UCSD-AML1 (cell line): ENCODE results near the gene SIX5.

Source experiments
- DNase-seq: peaks from one replicate; lab custom pipeline; 2025; ENCODE audit not compliant: unreplicated experiment; lab: John Stamatoyannopoulos, UW

SIX5 gene

DNA sequence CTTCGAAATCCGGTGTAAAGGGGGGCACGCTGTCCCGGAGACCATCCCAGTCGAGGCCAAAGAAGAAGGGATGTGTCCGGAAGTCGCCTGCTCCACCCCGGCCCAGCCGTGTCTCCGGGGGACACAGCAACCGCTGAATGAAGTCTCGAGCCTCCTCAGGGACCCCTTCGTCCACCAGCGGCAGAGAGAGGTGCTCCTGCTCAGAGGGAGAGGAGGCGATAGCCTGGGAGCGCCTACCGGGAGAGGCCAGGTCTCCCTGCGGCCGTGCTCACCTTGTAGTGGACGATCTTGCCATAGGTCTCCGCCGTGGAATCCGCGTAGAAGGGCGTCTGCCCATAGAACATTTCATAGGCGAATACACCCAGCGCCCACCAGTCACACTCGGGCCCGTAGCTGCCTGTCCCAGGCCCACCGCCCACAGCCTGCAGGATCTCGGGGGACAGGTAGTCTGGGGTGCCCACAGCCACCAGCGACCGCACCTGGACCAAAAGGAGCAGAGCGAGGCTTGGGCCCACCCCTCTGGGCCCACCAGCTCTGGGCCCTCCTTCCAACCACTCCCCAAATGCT is 8.4 kb upstream of the SIX5 start:
- DNase-seq, result no peak

DNA sequence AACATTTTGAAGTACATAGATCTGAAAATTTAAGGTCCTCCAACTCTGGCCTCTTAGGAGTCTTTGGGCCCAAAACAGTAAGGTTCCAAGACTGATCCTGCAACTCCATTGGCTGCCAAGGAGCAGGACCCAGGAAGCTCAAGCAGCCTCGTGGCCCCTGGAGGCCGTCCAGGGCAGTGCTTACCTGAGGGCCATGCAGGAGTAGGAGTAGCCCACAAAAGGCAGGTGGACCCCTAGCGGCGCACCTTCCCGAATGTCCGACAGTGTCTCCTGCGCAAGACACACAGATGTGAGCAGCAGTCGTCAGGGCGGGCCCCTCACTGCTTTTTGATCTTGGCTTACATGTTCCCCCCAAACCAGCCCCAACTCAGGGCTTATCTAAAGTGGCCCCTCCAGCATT is 5.7 kb upstream of the SIX5 start:
- no peak for DNase-seq

DNA sequence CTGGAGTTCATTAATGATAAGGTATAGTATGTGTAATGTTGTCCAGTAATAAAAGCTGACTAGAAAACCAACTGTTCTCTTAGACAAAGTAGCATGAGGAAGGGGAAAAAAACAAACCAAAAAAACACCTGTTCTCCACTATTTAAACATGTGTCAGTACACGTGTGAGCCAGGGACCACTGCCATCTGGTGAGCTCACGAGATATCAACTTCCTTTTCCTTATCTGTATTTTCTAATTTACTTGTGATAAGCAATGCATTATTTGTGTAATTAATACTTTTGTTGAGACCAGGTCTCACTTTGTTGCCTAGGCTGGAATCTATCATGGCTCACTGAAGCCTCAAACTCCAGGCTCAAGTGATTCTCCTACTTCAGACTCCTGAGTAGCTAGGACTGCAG is 4.3 kb upstream of the SIX5 start:
- no peak for DNase-seq

DNA sequence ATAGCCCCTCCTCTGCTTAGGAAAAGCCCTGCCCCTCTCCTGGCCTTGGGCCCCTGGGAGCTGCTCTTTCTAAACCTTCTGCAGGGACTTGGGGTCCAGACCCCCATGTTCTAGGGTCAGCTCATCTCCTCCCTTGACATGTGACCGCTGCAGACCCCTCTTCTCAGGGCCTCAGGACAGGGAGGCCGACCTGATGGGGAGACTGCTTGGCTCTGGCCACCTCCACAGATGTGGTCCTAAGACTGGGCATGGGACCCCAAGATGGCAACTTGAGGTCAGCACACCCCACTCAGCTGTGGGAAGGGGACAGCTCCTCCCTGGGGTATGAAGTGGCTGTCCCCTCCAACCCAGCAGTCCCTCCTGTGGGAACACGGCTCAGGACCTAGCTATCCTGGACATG is 3.9 kb upstream of the SIX5 start:
- no peak for DNase-seq

DNA sequence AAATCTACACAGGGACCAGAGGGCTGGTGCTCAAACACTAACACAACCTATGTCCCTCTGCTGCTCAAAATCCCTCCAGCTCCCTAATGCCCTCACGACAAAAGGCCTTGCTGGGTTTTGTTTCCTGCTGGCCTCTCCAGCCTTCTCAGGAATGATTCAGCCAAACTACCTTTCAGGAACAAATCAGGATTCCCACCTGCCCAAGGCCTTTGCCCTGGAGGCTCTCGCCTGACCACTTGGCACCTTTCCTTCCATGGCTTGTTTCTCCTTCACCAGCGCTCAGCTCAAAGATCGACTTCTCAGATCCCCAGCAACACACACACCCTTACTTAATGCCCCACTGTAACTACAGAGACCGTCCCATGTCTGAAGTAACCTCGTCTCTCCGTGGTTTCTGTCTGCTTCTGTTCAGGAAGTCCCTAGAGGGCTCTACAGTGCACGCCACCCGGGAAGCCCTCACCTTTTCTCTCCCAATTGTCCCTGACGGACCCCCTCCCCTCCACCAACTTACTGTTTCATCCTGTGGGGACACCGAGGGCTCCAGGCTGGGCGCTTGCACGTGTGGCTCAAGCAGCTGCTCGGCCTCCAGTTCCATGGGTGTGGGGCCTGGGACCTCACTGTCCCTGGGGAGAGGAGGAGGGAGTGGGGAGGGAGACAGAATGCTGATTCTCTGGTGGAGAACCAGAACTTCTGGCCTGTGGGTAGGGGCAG is 3.2 kb upstream of the SIX5 start:
- DNase-seq, result no peak

DNA sequence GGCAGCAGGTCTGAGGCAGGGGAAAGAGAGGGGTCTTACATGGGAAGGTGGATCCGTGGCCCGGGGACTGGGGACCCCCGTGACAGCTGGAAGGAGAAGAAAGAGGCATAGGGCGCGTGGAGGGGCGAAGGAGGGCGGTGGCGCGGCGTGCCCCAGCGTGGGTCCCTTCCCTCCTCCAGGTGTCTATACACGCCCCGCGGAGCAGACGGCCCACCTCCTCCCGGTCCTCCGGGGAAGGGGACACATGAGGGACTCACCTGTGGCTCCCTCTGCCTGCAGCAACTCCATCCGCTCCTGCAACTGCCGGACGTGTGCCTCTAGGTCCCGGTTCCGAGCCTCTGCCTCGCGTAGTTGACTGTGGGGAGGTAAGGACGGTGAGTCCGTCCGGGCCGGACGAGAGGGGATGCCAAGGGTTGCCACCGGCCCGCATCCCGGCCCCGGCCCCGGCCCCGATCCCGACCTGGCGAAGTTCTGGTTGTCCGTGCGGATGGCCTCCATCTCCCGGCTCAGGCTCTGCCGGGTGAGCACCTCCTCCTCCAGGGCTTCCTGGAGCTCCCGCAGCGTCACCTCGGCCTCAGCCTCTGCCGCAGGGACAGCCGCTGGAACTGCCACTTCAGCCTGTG is 2.4 kb upstream of the SIX5 start:
- DNase-seq, result no peak

DNA sequence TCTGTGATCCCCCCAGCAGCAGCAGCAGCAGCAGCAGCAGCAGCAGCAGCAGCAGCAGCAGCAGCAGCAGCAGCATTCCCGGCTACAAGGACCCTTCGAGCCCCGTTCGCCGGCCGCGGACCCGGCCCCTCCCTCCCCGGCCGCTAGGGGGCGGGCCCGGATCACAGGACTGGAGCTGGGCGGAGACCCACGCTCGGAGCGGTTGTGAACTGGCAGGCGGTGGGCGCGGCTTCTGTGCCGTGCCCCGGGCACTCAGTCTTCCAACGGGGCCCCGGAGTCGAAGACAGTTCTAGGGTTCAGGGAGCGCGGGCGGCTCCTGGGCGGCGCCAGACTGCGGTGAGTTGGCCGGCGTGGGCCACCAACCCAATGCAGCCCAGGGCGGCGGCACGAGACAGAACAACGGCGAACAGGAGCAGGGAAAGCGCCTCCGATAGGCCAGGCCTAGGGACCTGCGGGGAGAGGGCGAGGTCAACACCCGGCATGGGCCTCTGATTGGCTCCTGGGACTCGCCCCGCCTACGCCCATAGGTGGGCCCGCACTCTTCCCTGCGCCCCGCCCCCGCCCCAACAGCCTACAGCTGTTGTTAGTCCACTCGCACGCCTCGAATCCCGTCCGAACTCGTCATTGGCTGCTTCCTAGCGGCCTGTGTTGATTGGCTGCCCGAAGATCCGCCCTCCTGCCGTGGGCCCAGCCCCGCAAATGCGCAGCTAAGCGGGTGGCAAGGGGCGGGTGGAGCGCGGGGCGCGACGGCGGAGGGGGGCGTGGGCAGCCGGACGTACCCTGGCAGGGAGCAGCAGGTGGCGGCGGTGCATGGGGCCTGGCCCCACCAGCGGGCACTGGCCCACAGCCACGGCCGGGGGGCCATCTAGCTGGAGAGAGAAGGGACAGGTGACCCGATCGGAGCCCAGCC is 1.4 kb upstream of the SIX5 start:
- DNase-seq, result peak; percentile 97

DNA sequence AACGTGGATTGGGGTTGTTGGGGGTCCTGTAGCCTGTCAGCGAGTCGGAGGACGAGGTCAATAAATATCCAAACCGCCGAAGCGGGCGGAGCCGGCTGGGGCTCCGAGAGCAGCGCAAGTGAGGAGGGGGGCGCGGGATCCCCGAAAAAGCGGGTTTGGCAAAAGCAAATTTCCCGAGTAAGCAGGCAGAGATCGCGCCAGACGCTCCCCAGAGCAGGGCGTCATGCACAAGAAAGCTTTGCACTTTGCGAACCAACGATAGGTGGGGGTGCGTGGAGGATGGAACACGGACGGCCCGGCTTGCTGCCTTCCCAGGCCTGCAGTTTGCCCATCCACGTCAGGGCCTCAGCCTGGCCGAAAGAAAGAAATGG is 754 bp upstream of the SIX5 start:
- peak; percentile 74 for DNase-seq

DNA sequence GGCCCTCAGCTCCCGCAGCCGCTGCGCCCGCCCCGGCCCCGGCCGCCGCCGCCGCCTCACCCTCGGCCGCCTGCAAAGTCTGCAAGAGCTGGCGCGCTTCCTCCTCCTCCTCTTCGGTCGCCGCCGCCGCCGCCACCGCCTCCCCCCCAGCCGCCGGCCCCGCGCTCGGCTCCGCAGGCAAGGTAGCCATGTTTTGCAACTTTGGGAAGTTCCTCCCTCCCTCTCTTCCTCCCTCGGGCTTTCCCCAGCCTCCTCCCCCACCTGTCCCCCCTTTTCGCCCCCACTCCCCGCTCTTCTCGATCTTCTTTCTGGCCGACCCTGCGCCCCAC is 433 bp downstream of the SIX5 start:
- peak; percentile 54 for DNase-seq

DNA sequence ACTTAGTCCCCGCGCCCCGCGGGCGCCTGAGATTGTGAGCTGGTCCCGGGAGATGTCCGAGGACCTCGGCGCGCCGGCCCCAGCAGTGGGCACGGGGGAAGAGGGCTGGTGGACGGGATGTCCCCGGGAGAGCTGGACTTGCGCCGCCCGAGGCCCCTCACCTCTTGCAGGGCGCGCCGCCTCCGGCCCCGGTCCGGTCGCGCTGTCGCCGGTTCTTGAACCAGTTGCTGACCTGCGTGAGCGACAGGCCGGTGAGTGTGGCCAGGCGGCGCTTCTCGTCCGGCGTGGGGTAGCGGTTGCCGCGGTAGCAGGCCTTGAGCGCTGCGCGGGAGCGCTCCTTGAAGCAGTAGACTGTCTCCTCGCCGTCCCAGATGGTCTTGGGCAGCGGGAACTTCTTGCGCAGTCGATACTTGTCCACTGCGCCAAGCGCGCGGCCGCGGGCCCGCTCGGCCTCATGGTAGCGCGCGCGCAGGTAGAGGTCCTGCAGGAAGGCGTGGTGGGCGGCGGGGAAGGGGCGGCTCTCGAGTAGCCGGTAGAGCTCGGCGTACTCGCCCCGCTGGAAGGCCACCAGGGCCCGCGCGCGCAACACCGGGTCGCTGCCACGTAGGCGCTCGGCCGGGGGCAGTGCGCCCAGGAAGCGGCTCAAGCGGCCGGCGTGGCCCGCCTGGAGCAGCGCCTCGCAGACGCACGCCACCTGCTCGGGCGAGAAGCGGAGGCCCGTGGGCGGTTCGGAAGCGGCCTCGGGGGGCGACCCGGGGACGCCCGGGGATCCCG is 984 bp downstream of the SIX5 start:
- peak; percentile 54 for DNase-seq

DNA sequence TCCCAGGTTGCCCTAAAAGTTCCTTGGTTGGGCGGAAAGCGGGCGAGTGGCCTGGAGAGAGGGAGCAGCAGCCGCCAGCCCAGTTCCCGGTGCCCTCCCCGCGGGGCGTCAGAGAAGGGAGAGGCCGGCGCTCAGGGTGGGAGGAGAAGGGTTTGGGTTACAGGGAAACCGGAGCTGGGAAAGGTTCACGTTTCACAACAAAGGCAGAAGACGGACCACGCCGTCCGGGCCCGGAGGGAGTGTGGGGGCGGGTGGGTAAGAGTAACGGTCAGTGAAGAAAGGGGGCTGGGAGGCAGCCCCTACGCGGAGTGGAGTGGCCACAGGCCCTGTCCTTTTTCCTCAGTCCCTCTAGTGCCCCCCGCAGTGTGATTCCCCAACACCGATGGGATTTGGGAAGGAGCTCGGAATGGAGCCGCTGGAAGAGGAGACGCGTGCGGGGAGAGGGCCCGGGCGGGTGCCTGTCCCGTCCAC is 1.6 kb downstream of the SIX5 start:
- DNase-seq, result no peak

DNA sequence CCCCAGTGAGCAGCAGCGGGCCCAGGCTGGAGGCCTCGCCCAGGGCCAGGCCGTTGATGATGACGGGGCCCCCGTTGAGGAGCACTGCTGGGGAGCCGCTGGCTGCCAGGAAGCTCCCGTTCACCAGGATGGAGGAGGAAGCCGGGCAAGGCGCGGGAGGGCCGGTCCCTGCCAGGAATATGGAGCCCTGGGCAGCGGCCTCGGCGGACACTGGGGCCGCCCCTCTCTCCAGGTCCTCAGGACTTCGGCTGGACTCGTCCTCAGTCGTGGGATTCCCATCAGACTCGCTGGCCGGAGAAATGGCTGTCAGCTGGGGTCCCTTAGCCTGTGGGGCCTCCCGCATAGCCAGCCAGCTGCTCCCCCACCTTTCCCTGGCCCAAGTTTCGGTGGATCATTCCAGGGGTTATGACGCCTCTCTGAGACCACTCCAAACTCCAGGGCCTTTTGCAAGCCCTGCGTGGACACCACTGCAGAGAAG is 2.1 kb downstream of the SIX5 start:
- no peak for DNase-seq

DNA sequence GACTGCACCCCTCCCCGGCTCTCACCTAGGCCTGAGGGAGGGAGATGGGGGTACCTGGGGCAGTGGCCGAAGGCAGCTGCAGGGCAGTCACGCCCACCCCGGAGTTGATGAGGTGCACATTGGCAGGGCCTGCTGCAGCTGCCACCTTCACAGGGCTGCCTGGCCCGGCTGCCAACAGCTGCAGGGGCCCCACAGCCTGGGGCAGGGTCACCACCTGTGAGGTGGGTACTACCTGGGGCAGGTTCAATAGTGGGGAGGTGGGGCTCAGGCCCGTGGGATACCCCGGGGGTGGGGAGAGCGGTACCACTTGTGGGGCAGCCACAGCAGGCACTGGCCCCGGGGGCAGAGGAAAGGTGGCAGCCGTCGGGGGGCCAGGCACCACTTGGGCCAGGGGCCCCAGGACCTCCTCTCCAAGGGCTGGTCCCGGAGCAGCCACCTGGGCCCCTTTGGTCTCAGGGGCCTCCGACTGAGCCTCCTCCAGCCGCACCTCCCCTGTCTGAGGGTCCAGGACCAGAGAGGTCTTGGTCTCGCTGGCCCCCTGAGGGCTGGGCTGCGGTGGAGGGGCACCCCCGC is 2.7 kb downstream of the SIX5 start:
- no peak for DNase-seq

DNA sequence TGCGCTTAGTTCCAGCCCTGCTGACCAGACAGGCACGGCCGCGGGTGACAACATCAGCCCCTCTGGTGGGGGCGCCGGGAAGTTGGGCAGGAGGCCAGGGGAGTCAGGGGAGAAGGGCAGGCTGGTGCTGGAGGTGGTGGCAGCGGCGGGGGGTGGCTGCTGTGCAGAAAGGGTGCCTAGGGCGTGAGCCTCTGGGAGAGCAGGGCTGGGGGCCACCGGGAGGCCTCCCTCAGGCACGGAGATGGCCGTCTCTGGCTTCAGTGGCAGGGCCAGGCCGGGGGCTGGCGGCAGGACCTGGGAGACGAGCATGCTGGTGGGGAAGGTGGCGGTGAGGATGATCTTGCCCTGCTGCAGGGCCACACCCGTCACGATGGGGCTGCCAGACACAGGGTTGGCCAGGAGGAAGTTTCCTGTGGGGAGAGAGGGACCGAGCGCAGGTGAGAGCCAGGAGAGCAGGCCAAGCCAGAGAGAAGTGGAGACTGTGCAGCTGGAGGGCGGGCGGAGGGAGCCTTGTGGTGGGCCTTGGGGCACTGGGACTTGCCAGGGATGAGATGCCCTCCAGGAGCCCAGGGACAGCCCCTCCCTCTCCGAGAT is 3.3 kb downstream of the SIX5 start:
- no peak for DNase-seq

DNA sequence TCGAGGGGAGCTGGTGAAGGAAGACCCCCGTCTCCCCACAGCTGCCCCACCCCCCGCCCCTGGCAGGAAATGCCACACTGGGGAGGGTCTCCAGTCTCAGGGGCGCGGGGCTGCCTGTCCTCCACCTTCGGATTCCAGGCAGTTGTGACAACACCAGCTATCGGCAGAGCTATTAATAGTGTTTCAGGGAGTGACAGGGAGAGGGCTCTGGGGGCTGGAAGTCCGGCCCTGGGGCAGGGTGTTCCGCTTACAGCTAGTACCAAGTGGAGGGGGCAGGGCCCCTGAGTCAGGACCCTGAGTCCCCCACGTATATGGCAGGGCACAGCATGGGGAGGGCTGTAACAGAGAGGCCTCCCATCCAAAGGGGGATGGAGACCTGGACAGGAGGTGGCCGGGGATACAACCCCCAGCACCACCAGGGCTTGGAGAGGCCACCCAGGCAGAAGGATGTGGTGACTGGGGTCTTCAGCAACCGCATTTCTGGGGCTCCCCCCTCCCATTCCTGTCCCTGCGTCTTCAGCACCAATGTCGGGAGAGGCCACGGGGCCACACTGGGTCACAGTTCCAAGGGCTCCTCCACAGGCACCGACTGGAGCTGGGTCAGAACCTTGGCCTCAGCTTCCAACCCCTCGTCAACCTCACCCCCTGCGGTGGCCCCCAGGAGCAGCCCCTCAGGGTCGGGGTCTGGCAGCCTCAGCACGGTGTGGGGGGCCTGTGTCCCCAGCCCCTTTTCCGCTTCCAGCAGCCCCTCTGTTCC is 3.9 kb downstream of the SIX5 start:
- no peak for DNase-seq

DNA sequence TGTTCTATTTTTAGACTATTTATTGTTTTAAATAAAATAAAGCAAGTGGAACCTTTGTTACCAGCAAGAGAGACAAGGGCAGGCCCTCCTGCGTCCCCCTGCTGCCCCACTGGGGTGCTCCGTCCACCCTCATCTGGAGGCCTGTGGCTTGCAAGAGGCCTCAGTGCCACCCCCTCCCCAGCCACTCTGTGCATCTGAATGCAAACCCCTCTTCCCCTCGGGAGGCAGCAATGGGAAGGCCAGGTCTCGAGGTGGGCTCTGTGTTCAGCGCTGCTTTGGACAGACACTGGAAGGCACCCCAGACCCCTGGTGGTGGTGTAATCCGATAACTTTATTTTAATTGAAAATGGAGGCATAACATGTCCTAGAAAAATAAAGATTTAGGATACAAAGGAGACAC is 4.6 kb downstream of the SIX5 start:
- no peak for DNase-seq

DNA sequence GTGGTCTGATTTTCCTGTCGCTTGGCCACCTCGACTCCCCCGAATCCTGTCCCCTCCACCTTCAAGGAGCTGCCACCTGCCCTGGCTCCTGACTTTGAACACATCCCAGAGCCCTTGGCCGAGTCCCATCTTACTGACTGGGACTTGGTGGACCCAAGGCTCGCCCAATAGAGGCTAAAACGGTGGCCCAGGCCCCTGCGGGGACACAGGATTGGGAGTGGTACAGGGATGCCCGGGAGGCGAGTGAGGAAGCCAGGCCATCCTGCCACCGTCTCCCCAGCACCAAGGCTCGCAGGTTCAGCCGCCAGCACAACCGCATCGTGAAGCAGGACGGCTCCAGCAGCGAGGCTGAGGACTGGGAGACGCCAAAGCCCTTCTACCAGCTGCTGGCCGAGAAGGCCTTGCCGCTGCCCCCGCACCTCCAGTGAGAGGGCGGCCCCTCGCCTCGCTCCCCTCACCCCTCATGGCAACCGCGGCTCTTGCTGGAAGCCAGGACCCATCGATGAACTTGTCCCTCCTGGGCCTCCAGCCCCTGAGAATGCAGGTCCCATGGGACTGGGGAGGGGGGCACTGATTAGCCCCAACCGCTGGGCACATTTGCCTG is 5.3 kb downstream of the SIX5 start:
- no peak for DNase-seq

DNA sequence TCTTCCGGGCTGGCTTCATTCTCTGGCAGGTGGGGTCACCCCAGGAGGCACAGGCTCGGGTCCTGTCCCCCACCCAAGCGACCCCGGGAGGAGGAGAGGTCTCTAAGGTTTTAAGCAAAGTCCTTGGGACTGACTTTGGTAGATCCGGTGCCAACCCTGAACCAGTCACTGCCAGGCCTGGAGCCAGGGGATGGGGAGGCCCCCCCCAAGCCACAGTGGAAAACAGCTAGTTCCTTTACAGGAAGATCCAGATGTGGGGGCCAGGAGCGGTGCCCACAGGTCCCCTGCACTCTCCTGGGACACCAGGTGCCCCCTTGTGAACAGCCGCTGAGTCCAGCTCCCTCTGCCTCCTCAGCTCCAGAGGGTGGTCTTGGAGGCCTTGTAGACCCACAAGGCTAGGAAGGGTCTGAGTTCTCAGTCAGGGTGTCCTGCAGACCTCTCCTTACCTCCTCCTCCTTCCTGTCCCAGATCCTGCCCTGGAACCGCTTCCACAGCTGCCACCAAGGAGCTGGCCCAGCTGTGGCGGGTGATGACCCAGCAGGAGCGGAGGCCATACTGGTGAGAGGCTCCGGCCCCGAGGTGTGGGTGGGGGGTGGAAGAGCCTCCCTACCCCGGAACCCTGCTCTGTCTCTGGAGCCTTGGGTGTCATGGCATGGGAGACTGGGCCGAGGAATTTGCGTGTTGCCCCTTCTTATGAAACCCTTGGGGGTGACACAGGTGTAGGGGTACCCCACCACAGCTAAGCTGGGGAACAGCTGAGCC is 6.0 kb downstream of the SIX5 start:
- DNase-seq, result no peak
